Amniotic epithelial cell (primary cell): ENCODE results near the gene STK11IP.
A peak's percentile ranks its signal among the peaks of the same experiment; 100 is the strongest.

Experiments used
- DNase-seq: peaks from one replicate; pipeline ENCODE4 v3.0.0-alpha.2; 2010; ENCODE audit warnings: low read depth

STK11IP gene

DNA sequence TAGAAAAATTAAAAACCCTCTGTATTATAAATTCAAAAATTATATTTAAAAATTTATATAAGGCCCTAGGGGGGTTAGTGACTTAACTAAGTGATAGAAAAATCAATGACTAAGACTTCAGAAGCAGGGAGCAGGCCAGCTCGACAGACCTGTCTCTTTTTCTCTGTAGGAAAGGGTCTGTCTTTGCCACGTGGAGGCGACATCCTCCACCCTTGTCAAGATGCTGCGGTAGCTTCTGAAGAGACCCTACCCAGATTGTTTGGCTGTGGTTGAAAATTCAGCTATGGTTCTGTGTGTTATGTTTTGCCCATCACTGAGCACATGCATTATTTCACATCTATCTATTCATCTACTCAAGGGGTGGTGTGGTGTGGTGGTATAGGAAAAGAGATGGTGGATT, 21.6 kb downstream of the STK11IP start:
- DNase-seq = peak; percentile 7

GRCh38 chr2:219620546-219620945, 22.9 kb downstream of the STK11IP start:
- DNase-seq = peak; percentile 3

DNA sequence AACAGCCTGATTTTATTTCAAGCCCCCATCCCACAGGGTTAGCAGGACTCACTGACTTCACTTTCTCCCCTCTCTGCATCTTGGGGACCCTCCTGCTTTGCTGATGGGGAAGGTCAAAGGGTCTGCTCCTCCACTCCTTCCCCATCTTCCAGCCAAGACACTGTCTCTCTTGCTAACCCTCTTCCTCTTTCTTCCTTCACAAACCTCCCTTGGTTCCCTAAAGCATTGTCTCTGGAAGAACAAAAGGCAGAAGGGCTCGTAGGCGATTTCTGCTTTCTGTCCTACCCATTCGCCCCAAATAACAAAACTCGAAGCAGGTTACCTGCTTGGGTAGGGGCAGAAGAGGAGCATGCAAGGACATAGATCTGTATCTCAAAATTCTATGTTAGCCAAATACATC, 24.3 kb downstream of the STK11IP start:
- no peak for DNase-seq

GRCh38 chr2:219622472-219622871, 24.8 kb downstream of the STK11IP start:
- DNase-seq = peak; percentile 39

GRCh38 chr2:219624565-219624964, 26.9 kb downstream of the STK11IP start:
- no peak for DNase-seq

GRCh38 chr2:219625179-219625578, 27.5 kb downstream of the STK11IP start:
- DNase-seq = no peak

GRCh38 chr2:219626540-219626939, 28.9 kb downstream of the STK11IP start:
- peak; percentile 4 for DNase-seq

GRCh38 chr2:219627103-219628100, 29.7 kb downstream of the STK11IP start, which contains the start of gene SLC4A3:
Gene SLC4A3 (plus strand): TSS chr2:219627630. CDS start chr2:219627993, 363 bp downstream.
- DNase-seq = peak; percentile 14

DNA sequence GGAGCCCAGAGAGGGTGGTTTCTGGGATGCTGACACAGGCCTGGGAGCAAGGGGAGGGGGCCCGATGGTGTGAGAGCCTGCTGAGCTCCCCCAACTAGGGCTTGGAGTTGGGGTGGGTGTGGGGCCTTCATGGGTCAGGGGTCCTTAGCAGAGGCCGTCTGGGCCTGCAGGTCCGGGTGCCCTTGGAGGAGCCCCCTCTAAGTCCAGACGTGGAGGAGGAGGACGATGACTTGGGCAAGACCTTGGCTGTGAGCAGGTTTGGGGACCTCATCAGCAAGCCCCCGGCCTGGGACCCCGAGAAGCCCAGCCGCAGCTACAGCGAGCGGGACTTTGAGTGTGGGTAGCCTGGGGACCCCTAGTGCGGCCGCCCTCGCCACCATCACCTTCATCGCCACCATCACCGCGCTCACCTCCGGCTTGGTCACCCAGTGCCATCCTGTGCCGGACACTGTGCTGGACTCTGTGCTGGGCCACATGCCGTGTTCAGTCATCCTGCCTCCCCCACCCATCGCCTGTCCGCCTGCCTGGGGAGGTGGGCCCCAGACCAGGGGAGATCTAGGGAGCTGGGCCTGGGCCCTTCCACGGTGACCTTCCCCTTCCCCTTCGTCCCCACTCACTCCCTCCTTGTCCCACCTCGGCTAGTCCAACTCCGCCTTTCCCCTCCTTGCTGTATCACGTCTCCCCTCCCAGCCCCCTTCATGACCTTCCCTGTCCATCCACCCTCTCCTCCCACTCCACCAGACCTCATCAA, 30.8 kb downstream of the STK11IP start:
- DNase-seq = no peak

GRCh38 chr2:219628986-219629901, 31.6 kb downstream of the STK11IP start:
- DNase-seq = no peak

- peak; percentile 2 for DNase-seq
Observed at GRCh38 chr2:219629976-219630695, 32.5 kb downstream of the STK11IP start.

DNA sequence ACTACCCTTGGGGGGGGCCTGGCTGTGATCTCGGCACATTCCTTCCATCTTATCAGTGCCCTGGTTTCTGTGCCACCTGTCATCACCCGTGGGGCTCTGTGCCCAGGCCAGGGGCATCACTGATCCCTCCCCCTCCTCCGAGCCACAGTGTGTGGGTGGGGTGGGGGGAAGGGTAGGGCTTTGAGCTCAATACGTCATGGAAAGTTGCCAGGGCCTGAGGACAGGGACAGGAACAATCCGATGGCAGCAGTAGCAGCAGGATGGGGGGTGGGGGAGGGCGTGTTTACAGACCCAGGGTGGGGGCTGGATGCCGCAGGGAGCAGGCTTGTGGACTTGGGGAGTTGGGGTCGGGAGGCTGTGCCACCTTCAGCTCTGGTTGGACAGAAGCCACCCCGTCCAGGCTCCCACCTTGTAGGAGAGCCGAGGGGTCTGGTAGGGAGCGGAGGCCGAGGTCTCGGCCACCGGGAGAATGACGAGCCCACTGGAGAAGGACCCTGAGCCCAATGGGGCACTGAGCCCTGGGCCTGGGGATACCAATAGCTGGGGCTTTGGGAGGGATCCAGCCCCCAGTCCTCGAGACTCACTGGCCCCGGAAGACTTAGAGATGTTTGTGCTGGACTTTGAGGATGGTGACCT, 33.2 kb downstream of the STK11IP start:
- DNase-seq = no peak

DNA sequence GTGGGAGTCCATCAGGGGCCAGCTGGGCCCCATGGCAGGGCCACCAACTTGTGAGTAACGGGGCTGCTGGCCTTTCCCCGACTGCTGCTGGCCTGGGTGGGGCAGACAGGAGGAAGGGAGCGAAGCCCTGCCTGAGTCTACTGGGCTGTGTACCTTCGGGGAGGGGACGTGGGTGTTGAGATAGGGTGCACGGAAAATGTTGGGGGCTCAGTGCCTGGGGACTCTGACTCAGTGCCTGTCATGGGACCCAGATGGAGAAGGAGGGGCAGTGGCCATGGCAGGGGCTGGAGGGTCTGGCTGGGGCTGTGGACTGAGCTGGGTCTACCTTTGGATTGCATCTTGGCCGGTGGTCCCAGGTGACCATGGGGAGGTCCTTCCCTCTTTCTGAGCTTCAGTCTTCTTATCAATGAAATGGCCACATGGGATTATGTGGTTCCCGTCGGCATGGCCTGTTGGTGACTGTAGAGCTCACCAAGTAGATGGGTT, 33.8 kb downstream of the STK11IP start:
- DNase-seq = no peak

GRCh38 chr2:219631904-219632759, 34.5 kb downstream of the STK11IP start:
- no peak for DNase-seq

DNA sequence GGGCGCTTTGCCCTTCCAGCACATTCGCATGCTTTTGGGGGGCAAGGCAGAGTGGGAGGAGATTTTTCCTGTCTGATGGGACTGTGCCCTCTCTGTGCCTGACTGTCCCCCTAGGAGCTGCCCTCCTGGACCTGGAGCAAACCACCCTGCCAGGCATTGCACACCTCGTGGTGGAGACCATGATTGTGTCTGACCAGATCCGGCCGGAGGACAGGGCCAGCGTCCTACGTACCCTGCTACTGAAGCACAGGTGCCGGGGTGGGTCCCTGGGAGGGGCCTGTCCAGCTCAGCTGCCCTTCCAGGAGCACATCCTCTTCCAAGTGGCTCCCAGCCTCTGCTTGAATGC, 35.1 kb downstream of the STK11IP start:
- no peak for DNase-seq

DNA sequence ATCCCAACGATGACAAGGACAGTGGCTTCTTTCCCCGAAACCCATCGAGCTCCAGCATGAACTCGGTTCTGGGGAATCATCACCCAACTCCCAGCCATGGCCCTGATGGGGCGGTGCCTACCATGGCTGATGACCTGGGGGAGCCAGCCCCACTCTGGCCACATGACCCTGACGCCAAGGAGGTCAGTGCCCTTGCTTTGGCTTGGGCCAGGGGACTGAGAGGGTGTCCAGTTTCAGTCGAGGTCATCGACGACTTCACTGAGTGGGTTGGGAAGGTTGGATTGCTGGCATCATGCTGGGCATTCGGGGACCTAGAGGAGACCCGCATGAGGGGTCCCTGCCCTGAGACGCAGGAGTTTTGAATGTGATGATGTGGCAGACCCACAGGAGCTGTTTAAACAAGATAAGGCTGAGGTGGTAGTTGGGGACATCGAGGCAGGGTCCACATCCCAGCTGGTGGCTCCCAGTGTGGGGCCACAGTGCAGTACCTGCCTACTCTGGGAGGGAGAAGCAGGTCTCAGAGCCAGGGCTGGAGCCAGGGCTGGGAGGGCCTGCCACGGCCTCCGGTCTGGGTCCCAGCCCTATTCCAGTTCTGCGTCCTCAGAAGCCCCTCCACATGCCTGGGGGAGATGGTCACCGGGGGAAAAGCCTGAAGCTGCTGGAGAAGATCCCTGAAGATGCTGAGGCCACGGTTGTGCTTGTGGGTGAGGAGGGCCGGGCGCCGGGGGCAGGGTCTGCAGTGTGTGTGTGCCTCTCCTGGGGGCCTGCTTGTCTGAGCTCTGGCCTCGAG, 35.8 kb downstream of the STK11IP start:
- DNase-seq = no peak

- no peak for DNase-seq
Observed at GRCh38 chr2:219634171-219634940, 36.7 kb downstream of the STK11IP start.
